GM21447 (cell line): ENCODE data around the gene TMEM51.

ENCODE experiments used
- ATAC-seq: cut with Tn5 transposase; IDR thresholded peaks from one replicate; pipeline ENCODE4 v1.9.1; 2021; ENCODE audit not compliant: unreplicated experiment

The TMEM51 gene

GRCh38 chr1:15242766-15243165, 89.2 kb downstream of the TMEM51 start:
- no peak for ATAC-seq

- ATAC-seq: no peak
Observed at GRCh38 chr1:15243275-15244043, 89.9 kb downstream of the TMEM51 start.

GRCh38 chr1:15244813-15245212, 91.3 kb downstream of the TMEM51 start:
- no peak for ATAC-seq

GRCh38 chr1:15245593-15246360, 92.2 kb downstream of the TMEM51 start:
- ATAC-seq: no peak

GRCh38 chr1:15246960-15247614, 93.5 kb downstream of the TMEM51 start, which contains the start of gene FHAD1:
Gene FHAD1, plus strand, starts transcription at chr1:15247223. Its CDS starts 4,562 bp downstream, at chr1:15251785.
- ATAC-seq: no peak

GRCh38 chr1:15248216-15248615, 94.7 kb downstream of the TMEM51 start:
- ATAC-seq: no peak

- peak; percentile 62 for ATAC-seq
Observed at GRCh38 chr1:15249081-15249480, 95.5 kb downstream of the TMEM51 start.

- ATAC-seq: no peak
Observed at GRCh38 chr1:15251857-15252835, 98.6 kb downstream of the TMEM51 start.

- ATAC-seq: no peak
Observed at GRCh38 chr1:15254559-15254958, 101.0 kb downstream of the TMEM51 start.

- ATAC-seq: no peak
Observed at GRCh38 chr1:15255582-15256149, 102.1 kb downstream of the TMEM51 start.

GRCh38 chr1:15256584-15256983, 103.0 kb downstream of the TMEM51 start:
- no peak for ATAC-seq

- no peak for ATAC-seq
Observed at GRCh38 chr1:15257309-15257708, 103.8 kb downstream of the TMEM51 start.

- ATAC-seq: no peak
Observed at GRCh38 chr1:15258833-15259621, 105.5 kb downstream of the TMEM51 start.

GRCh38 chr1:15259622-15260007, 106.1 kb downstream of the TMEM51 start:
- ATAC-seq: no peak

- no peak for ATAC-seq
Observed at GRCh38 chr1:15260418-15261154, 107.0 kb downstream of the TMEM51 start.

- ATAC-seq: no peak
Observed at GRCh38 chr1:15261155-15262002, 107.8 kb downstream of the TMEM51 start.

- no peak for ATAC-seq
Observed at GRCh38 chr1:15262003-15262377, 108.4 kb downstream of the TMEM51 start.

- ATAC-seq: no peak
Observed at GRCh38 chr1:15262706-15263105, 109.2 kb downstream of the TMEM51 start.
